ENCODE data around the gene NAV3. TPM values are rescaled to one million over a fixed set of nuclear protein-coding genes. Genes with fewer than 3 reads are reported as not detected.
A peak's percentile ranks its signal among the peaks of the same experiment; 100 is the strongest.

Gene NAV3
- total RNA-seq, 4 donors from 2014 or later: 32.0 to 60.5 (median 35.8) TPM

- H3K9me3 ChIP-seq: no peaks in the 10 kb centered on the region
- H3K36me3 ChIP-seq: no peaks in the 10 kb centered on the region
- H3K27ac ChIP-seq: no peak overlapping the region
- TF ChIP-seq POLR2A (IDR thresholded peaks at IDR 0.05) (no peak), EP300 (IDR thresholded peaks at IDR 0.05) (no peak), CTCF (IDR thresholded peaks at IDR 0.05) (no peak)
- DNase-seq (ENCODE audit: low spot score in 2 of 2): no peak
- H3K27me3 ChIP-seq: no peaks in the 10 kb centered on the region
- no peak overlapping the region for H3K4me3 ChIP-seq
- H3K4me1 ChIP-seq: no peaks in the 10 kb centered on the region
- WGBS, 2 donors: 60 to 72% methylated on average over 3 of the region's 3 CpGs
These were observed 188.2 kb downstream of the NAV3 start for GRCh38 chr12:78018939-78019338.

- Histone ChIP-seq H3K36me3 (peaks cover 0 to 29% (median 0%) of the 10 kb centered on the region in 3 donors), H3K9me3 (no peaks in the 10 kb centered on the region), H3K27ac (no peak overlapping the region), H3K27me3 (no peaks in the 10 kb centered on the region), H3K4me1 (peaks cover 0 to 2% (median 0%) of the 10 kb centered on the region in 4 donors), H3K4me3 (no peak overlapping the region)
- 83 to 90% methylated on average over 1 of the region's 1 CpG for WGBS, 2 donors
- no peak for TF ChIP-seq POLR2A (IDR thresholded peaks at IDR 0.05)
- TF ChIP-seq CTCF (IDR thresholded peaks at IDR 0.05): no peak
- TF ChIP-seq EP300 (IDR thresholded peaks at IDR 0.05): no peak
- no peak for DNase-seq (ENCODE audit: low spot score in 2 of 2)
These were observed 197.7 kb downstream of the NAV3 start for GRCh38 chr12:78028426-78028825.

GRCh38 chr12:78034025-78034424 lies 203.3 kb downstream of the NAV3 start:
- peak in 1 of 2 donors; percentile 21 for TF ChIP-seq EP300 (IDR thresholded peaks at IDR 0.05)
- no peak for TF ChIP-seq CTCF (IDR thresholded peaks at IDR 0.05)
- TF ChIP-seq POLR2A (IDR thresholded peaks at IDR 0.05): no peak
- peaks cover 0 to 12% (median 0%) of the 10 kb centered on the region in 3 donors for H3K36me3 ChIP-seq
- H3K27ac ChIP-seq: no peak overlapping the region
- no peaks in the 10 kb centered on the region for H3K9me3 ChIP-seq
- peak in 1 of 2 donors; percentile 6 for DNase-seq (ENCODE audit: low spot score in 2 of 2)
- no peak overlapping the region for H3K4me3 ChIP-seq
- peaks cover 0 to 6% (median 0%) of the 10 kb centered on the region in 4 donors for H3K4me1 ChIP-seq
- H3K27me3 ChIP-seq: no peaks in the 10 kb centered on the region
- WGBS, 2 donors: 35 to 53% methylated on average over 4 of the region's 4 CpGs

- H3K36me3 ChIP-seq: peaks cover 0 to 12% (median 0%) of the 10 kb centered on the region in 3 donors
- no peaks in the 10 kb centered on the region for H3K9me3 ChIP-seq
- H3K27me3 ChIP-seq: no peaks in the 10 kb centered on the region
- DNase-seq (ENCODE audit: low spot score in 2 of 2): no peak
- H3K4me1 ChIP-seq: peaks cover 0 to 6% (median 0%) of the 10 kb centered on the region in 4 donors
- 51 to 64% methylated on average over 14 of the region's 14 CpGs for WGBS, 2 donors
- H3K4me3 ChIP-seq: no peak overlapping the region
- H3K27ac ChIP-seq: no peak overlapping the region
- no peak for TF ChIP-seq CTCF (IDR thresholded peaks at IDR 0.05)
- TF ChIP-seq EP300 (IDR thresholded peaks at IDR 0.05): no peak
- no peak for TF ChIP-seq POLR2A (IDR thresholded peaks at IDR 0.05)
These were observed 205.4 kb downstream of the NAV3 start for GRCh38 chr12:78035901-78036606.

GRCh38 chr12:78036874-78037273 lies 206.2 kb downstream of the NAV3 start:
- Histone ChIP-seq H3K27me3 (no peaks in the 10 kb centered on the region), H3K4me1 (peaks cover 0 to 6% (median 0%) of the 10 kb centered on the region in 4 donors), H3K36me3 (peaks cover 0 to 12% (median 0%) of the 10 kb centered on the region in 3 donors), H3K9me3 (no peaks in the 10 kb centered on the region), H3K27ac (no peak overlapping the region), H3K4me3 (no peak overlapping the region)
- no peak for DNase-seq (ENCODE audit: low spot score in 2 of 2)
- WGBS, 2 donors: 96 to 98% methylated on average over 8 of the region's 8 CpGs
- no peak for TF ChIP-seq CTCF (IDR thresholded peaks at IDR 0.05)
- TF ChIP-seq POLR2A (IDR thresholded peaks at IDR 0.05): no peak
- TF ChIP-seq EP300 (IDR thresholded peaks at IDR 0.05): no peak
